ENCODE measurements around the gene PLXNA1.

GRCh38 chr3:127029658-127030507, 47.0 kb downstream of the PLXNA1 start:
- TF ChIP-seq, protein P1, sequence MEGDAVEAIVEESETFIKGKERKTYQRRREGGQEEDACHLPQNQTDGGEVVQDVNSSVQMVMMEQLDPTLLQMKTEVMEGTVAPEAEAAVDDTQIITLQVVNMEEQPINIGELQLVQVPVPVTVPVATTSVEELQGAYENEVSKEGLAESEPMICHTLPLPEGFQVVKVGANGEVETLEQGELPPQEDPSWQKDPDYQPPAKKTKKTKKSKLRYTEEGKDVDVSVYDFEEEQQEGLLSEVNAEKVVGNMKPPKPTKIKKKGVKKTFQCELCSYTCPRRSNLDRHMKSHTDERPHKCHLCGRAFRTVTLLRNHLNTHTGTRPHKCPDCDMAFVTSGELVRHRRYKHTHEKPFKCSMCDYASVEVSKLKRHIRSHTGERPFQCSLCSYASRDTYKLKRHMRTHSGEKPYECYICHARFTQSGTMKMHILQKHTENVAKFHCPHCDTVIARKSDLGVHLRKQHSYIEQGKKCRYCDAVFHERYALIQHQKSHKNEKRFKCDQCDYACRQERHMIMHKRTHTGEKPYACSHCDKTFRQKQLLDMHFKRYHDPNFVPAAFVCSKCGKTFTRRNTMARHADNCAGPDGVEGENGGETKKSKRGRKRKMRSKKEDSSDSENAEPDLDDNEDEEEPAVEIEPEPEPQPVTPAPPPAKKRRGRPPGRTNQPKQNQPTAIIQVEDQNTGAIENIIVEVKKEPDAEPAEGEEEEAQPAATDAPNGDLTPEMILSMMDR (IDR thresholded peaks at IDR 0.05; ENCODE audit: insufficient read depth, low read length, poor library complexity, severe bottlenecking): no peak
- no peak for TF ChIP-seq EZH2phosphoT487 (conservative IDR thresholded peaks at IDR 0.05; ENCODE audit: low read length)

Data from SU-DHL-6 (cell line).